ENCODE data around the gene SRPX. TPM values are rescaled to one million over a fixed set of nuclear protein-coding genes. Genes with fewer than 3 reads are reported as not detected.

SRPX gene
- total and polyA plus RNA-seq, 2 of the 13 experiments (the other 11 are each of a cell fraction or from before 2014, with no cell fraction given), result 0.30 TPM; not detected in 1

DNA sequence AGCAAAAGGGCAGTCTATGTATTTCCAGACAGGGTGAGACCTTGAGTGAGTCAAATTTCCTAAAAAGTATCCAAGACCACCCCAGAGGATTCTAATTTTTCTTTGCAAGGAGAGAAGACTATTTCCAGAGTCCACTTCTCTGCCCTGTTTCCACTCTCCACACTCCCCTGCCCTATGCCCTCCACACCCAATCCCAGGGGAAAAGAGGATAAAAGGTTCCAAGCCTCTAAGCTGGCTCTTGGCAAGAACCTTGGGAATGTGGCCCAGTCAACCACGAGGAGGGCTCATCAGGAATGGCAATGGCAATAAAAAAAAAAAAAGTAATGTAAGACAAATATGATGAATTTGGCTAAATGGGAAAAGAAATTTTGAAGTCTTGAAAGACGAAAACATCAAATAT is 65.9 kb downstream of the SRPX start:
- ChIA-PET CTCF (ENCODE audit: low intra/inter-chr PET ratio, low total read pairs) (no interaction called here), POLR2A (no interaction called here)
- BruUV-seq (replicated peaks), result no TSS peak
- no peak overlapping the region for H3K4me3 ChIP-seq (replicated peaks in 1 of 3; ENCODE audit: insufficient read depth in 1 of 3, low read depth in 2 of 3, low read length in 3 of 3)
- no peaks in the 10 kb centered on the region for H3K9me3 ChIP-seq (ENCODE audit: low read length)
- H3K27ac ChIP-seq (ENCODE audit: extremely low read length, insufficient read depth, low read length), result no peak overlapping the region
- H3K27me3 ChIP-seq (ENCODE audit: control insufficient read depth in 1 of 2, insufficient read depth in 2 of 2, low read length in 2 of 2), result no peaks in the 10 kb centered on the region
- no peaks in the 10 kb centered on the region for H3K36me3 ChIP-seq (replicated peaks in 1 of 2; ENCODE audit: control insufficient read depth in 1 of 2, insufficient read depth in 2 of 2, low read length in 2 of 2)
- no peaks in the 10 kb centered on the region for H3K79me2 ChIP-seq (ENCODE audit: insufficient read depth, low read length)
- 0% methylated on average over 2 of the region's 2 CpGs for WGBS (ENCODE audit: low lambda C conversion rate)
- in situ Hi-C loops (cut with HindIII; ENCODE audit: extremely low pct_ligation_motif_present, low pct_unique_long_range_greater_than_20kb) (no loop called here), intact Hi-C loops (cut with micrococcal nuclease; ENCODE audit: unreplicated experiment) (no loop called here)
- ATAC-seq, result no peak
- H3K9ac ChIP-seq (ENCODE audit: insufficient read depth, low read depth, low read length), result no peak overlapping the region
- H3K4me2 ChIP-seq (ENCODE audit: low read depth, low read length), result no peak overlapping the region
- DNase-seq (ENCODE audit: low spot score), result no peak
- TF ChIP-seq GZF1 (CRISPR knock-in tag; IDR thresholded peaks at IDR 0.05) (no peak), GLI4 (CRISPR knock-in tag; IDR thresholded peaks at IDR 0.05; ENCODE audit: borderline replicate concordance) (no peak), ZNF234 (CRISPR knock-in tag; conservative IDR thresholded peaks at IDR 0.05) (no peak), LCORL (IDR thresholded peaks at IDR 0.05) (no peak), LCORL (CRISPR knock-in tag; IDR thresholded peaks at IDR 0.05) (no peak), ELF1 (CRISPR knock-in tag; IDR thresholded peaks at IDR 0.05) (no peak), ONECUT2 (CRISPR knock-in tag; IDR thresholded peaks at IDR 0.05) (no peak), ZNF605 (CRISPR knock-in tag; IDR thresholded peaks at IDR 0.05) (no peak), GTF2F1 (IDR thresholded peaks at IDR 0.05; ENCODE audit: low read length) (no peak), ZSCAN31 (CRISPR knock-in tag; IDR thresholded peaks at IDR 0.05; ENCODE audit: low read depth) (no peak), ZNF629 (CRISPR knock-in tag; conservative IDR thresholded peaks at IDR 0.05) (no peak), SRSF9 (IDR thresholded peaks at IDR 0.05; ENCODE audit: borderline replicate concordance, insufficient read depth, low read depth, low read length, poor library complexity, severe bottlenecking) (no peak)
- TF ChIP-seq, protein P1, sequence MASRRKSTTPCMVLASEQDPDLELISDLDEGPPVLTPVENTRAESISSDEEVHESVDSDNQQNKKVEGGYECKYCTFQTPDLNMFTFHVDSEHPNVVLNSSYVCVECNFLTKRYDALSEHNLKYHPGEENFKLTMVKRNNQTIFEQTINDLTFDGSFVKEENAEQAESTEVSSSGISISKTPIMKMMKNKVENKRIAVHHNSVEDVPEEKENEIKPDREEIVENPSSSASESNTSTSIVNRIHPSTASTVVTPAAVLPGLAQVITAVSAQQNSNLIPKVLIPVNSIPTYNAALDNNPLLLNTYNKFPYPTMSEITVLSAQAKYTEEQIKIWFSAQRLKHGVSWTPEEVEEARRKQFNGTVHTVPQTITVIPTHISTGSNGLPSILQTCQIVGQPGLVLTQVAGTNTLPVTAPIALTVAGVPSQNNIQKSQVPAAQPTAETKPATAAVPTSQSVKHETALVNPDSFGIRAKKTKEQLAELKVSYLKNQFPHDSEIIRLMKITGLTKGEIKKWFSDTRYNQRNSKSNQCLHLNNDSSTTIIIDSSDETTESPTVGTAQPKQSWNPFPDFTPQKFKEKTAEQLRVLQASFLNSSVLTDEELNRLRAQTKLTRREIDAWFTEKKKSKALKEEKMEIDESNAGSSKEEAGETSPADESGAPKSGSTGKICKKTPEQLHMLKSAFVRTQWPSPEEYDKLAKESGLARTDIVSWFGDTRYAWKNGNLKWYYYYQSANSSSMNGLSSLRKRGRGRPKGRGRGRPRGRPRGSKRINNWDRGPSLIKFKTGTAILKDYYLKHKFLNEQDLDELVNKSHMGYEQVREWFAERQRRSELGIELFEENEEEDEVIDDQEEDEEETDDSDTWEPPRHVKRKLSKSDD (CRISPR knock-in tag; IDR thresholded peaks at IDR 0.05; ENCODE audit: low read depth), result no peak
- TF ChIP-seq, protein P2, sequence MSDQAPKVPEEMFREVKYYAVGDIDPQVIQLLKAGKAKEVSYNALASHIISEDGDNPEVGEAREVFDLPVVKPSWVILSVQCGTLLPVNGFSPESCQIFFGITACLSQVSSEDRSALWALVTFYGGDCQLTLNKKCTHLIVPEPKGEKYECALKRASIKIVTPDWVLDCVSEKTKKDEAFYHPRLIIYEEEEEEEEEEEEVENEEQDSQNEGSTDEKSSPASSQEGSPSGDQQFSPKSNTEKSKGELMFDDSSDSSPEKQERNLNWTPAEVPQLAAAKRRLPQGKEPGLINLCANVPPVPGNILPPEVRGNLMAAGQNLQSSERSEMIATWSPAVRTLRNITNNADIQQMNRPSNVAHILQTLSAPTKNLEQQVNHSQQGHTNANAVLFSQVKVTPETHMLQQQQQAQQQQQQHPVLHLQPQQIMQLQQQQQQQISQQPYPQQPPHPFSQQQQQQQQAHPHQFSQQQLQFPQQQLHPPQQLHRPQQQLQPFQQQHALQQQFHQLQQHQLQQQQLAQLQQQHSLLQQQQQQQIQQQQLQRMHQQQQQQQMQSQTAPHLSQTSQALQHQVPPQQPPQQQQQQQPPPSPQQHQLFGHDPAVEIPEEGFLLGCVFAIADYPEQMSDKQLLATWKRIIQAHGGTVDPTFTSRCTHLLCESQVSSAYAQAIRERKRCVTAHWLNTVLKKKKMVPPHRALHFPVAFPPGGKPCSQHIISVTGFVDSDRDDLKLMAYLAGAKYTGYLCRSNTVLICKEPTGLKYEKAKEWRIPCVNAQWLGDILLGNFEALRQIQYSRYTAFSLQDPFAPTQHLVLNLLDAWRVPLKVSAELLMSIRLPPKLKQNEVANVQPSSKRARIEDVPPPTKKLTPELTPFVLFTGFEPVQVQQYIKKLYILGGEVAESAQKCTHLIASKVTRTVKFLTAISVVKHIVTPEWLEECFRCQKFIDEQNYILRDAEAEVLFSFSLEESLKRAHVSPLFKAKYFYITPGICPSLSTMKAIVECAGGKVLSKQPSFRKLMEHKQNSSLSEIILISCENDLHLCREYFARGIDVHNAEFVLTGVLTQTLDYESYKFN (CRISPR knock-in tag; conservative IDR thresholded peaks at IDR 0.05), result no peak
- TF ChIP-seq, protein P3, sequence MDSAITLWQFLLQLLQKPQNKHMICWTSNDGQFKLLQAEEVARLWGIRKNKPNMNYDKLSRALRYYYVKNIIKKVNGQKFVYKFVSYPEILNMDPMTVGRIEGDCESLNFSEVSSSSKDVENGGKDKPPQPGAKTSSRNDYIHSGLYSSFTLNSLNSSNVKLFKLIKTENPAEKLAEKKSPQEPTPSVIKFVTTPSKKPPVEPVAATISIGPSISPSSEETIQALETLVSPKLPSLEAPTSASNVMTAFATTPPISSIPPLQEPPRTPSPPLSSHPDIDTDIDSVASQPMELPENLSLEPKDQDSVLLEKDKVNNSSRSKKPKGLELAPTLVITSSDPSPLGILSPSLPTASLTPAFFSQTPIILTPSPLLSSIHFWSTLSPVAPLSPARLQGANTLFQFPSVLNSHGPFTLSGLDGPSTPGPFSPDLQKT (CRISPR knock-in tag; IDR thresholded peaks at IDR 0.05; ENCODE audit: borderline replicate concordance), result no peak
- H4K20me1 ChIP-seq (ENCODE audit: insufficient read depth, low read length), result no peaks in the 10 kb centered on the region
- H3K4me1 ChIP-seq (ENCODE audit: insufficient read depth, low read length), result peaks cover 6% of the 10 kb centered on the region; the same call in 1 of the 2 replicates
- FAIRE-seq, result no peak
- no peak overlapping the region for H2AFZ ChIP-seq (ENCODE audit: low read length)
